Panc1 (cell line): ENCODE measurements around the gene C9orf78. TPM values are rescaled to one million over a fixed set of nuclear protein-coding genes. Genes with fewer than 3 reads are reported as not detected.

Experiments
- ATAC-seq: fragments of 200-7000 bp; cut with Tn5 transposase; 2 replicates; pipeline ENCODE4 v1.9.1; 2020; ENCODE audit warnings: mild to moderate bottlenecking, moderate library complexity
- BruUV-seq: library from RNA; stranded (reverse); fragments of 400-500 nt; replicated peaks from 2 replicates; lab custom pipeline; 2021; lab: Mats Ljungman, UMichigan
- CTCF ChIA-PET: fragments of 300-600 bp; sonication (Branson Sonifier 250); formaldehyde crosslinking; loops from one replicate; lab custom pipeline; 2022; ENCODE audit warnings: antibody characterized with exemption; lab: Charles Lee
- POLR2A ChIA-PET: fragments of 300-600 bp; sonication (Branson Sonifier 250); formaldehyde crosslinking; loops from one replicate; lab custom pipeline; 2022; ENCODE audit warnings: antibody characterized with exemption; lab: Charles Lee
- DNase-seq: peaks from one replicate; pipeline ENCODE4 v3.0.0-alpha.2; 2010; ENCODE audit warnings: low read depth, low spot score
- H3K27ac ChIP-seq: 2 replicates; pipeline ENCODE4 v1.5.1; 2011; ENCODE audit warnings: mild to moderate bottlenecking, low read length, inconsistent platforms
- H3K27me3 ChIP-seq: fragments of 200-500 bp; sonication (Bioruptor generic); 2 replicates; pipeline ENCODE4 v1.6.0; 2014; ENCODE audit warnings: low read length, inconsistent platforms; ENCODE audit not compliant: control insufficient read depth, insufficient read depth
- H3K36me3 ChIP-seq: fragments of 200-500 bp; sonication (Bioruptor generic); 2 replicates; pipeline ENCODE4 v1.5.1; 2014; ENCODE audit warnings: inconsistent platforms, mild to moderate bottlenecking, low read length, moderate library complexity; ENCODE audit not compliant: control insufficient read depth, insufficient read depth
- H3K4me1 ChIP-seq: 2 replicates; pipeline ENCODE4 v1.5.1; 2011; ENCODE audit warnings: inconsistent platforms, mild to moderate bottlenecking, low read length, moderate library complexity; ENCODE audit not compliant: control insufficient read depth, insufficient read depth
- H3K4me3 ChIP-seq, 2 experiments: 2 replicates each; pipeline ENCODE4 v1.5.1; 2011 to 2012; ENCODE audit warnings: low read depth in 2 of 2, low read length in 2 of 2, mild to moderate bottlenecking in 2 of 2, inconsistent platforms in 1 of 2, moderate library complexity in 1 of 2
- H3K9me3 ChIP-seq: fragments of 200-500 bp; sonication (Bioruptor generic); 2 replicates; pipeline ENCODE4 v1.5.1; 2014; ENCODE audit warnings: low read depth, mild to moderate bottlenecking, inconsistent platforms, low read length, moderate library complexity; ENCODE audit not compliant: control insufficient read depth, insufficient read depth
- CTCF ChIP-seq: fragments of 450-650 bp; IDR thresholded peaks from 2 replicates; pipeline ENCODE4 v1.5.1; 2017; ENCODE audit warnings: mild to moderate bottlenecking
- POLR2AphosphoS5 ChIP-seq: IDR thresholded peaks from 2 replicates; pipeline ENCODE4 v1.6.1; 2012; ENCODE audit warnings: mild to moderate bottlenecking, low read depth, low read length, moderate library complexity
- REST ChIP-seq, 2 experiments: IDR thresholded peaks; 2 replicates each; pipeline ENCODE4 v1.6.1; 2011 to 2012; ENCODE audit warnings: low read depth in 2 of 2, control low read depth in 1 of 2, low read length in 1 of 2, mild to moderate bottlenecking in 1 of 2, moderate library complexity in 1 of 2; ENCODE audit not compliant: insufficient read depth in 1 of 2
- SIN3A ChIP-seq: IDR thresholded peaks from 2 replicates; pipeline ENCODE4 v1.6.1; 2012; ENCODE audit warnings: low read depth, mild to moderate bottlenecking, low read length, moderate library complexity, borderline replicate concordance; ENCODE audit not compliant: insufficient read depth
- TCF7L2 ChIP-seq: IDR thresholded peaks from 2 replicates; pipeline ENCODE4 v1.6.1; 2011; ENCODE audit warnings: mild to moderate bottlenecking, low read depth, low read length, inconsistent platforms
- in situ Hi-C: cut with HindIII; loops from 2 replicates; pipeline ENCODE4 v1.10.0; 2016; ENCODE audit warnings: low sequenced_read_pairs, low pct_unique_long_range_greater_than_20kb
- intact Hi-C: fragments of 100-400 bp; cut with micrococcal nuclease; formaldehyde crosslinking; loops from one replicate; pipeline ENCODE4 v1.10.0; 2022; ENCODE audit not compliant: unreplicated experiment
- total RNA-seq: library from RNA; stranded (reverse); gene quantifications from one replicate; pipeline ENCODE4 v1.2.1, GENCODE V29; 2021; ENCODE audit not compliant: unreplicated experiment

C9orf78 gene
- total RNA-seq, 1 experiment from 2014 or later: 33.6 TPM

DNA sequence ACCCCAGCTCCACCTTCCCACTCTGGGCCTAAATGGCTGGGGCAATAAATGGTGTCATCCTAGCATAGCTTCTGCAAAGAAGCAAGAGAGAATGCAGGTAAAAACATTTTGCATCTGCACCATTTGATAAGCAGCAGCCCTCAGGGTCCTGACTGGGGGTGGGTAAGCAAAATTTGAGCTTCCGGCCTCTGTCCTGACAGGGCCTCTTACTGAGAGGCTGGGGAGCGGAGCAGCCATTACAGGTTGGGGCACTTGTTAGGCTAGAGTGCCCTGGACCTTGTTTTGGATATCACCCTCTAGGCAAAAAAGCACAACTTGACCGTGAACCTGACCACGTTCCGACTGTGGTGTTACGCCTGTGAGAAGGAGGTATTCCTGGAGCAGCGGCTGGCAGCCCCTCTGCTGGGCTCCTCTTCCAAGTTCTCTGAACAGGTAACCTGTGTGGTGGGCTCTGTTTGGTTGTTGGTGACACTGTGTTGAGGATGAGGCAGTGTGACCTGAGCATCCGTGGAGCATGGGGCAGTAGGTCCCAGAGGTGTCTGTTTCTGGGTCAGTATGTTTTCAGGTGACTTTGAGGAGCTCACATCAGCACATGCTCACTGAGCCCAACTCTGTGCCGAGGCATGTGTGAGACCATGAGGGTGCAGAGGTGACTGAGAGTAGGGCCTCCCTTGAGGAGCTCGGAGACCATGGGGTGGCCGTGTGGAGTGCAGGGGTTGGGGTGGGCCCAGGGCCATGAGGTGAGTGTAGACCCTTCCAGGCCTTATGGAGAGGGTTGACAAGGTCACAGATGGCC lies 23.3 kb upstream of the C9orf78 start:
- in situ Hi-C loops: no loop called here
- no TSS peak for BruUV-seq
- no peak for TF ChIP-seq REST (IDR thresholded peaks at IDR 0.05; ENCODE audit: insufficient read depth in 1 of 2, low read depth in 2 of 2, low read length in 1 of 2)
- POLR2A ChIA-PET: no interaction called here
- no peak for ATAC-seq
- Histone ChIP-seq H3K9me3 (no peaks in the 10 kb centered on the region), H3K4me1 (no peaks in the 10 kb centered on the region), H3K27me3 (no peaks in the 10 kb centered on the region), H3K27ac (no peak overlapping the region), H3K36me3 (no peaks in the 10 kb centered on the region), H3K4me3 (no peak overlapping the region)
- DNase-seq: no peak
- CTCF ChIA-PET: no interaction called here
- intact Hi-C loops: no loop called here

GRCh38 chr9:129857207-129857606 lies 22.1 kb upstream of the C9orf78 start:
- no TSS peak for BruUV-seq
- CTCF ChIA-PET: no interaction called here
- Histone ChIP-seq H3K4me1 (no peaks in the 10 kb centered on the region), H3K36me3 (no peaks in the 10 kb centered on the region), H3K4me3 (no peak overlapping the region), H3K9me3 (no peaks in the 10 kb centered on the region), H3K27me3 (no peaks in the 10 kb centered on the region), H3K27ac (no peak overlapping the region)
- intact Hi-C loops (no loop called here), in situ Hi-C loops (no loop called here)
- POLR2A ChIA-PET: no interaction called here
- ATAC-seq (no peak), DNase-seq (no peak)
- TF ChIP-seq TCF7L2: no peak
- TF ChIP-seq REST (IDR thresholded peaks at IDR 0.05; ENCODE audit: insufficient read depth in 1 of 2, low read depth in 2 of 2, low read length in 1 of 2): no peak
- TF ChIP-seq POLR2AphosphoS5: no peak
- TF ChIP-seq SIN3A: no peak
- no peak for TF ChIP-seq CTCF
